GM15510 (cell line): ENCODE data around the gene DTX3L.

Source experiments
- POLR2A ChIP-seq: IDR thresholded peaks from 3 replicates; pipeline ENCODE4 v1.6.1; 2011; ENCODE audit warnings: borderline replicate concordance; ENCODE audit not compliant: insufficient read length; ENCODE audit errors: extremely low read depth

DTX3L gene

GRCh38 chr3:122548619-122549018 is 15.5 kb upstream of the DTX3L start:
- no peak for TF ChIP-seq POLR2A

GRCh38 chr3:122553171-122553570 is 11.0 kb upstream of the DTX3L start:
- TF ChIP-seq POLR2A = no peak

GRCh38 chr3:122555275-122556071 is 8.7 kb upstream of the DTX3L start:
- TF ChIP-seq POLR2A = no peak

GRCh38 chr3:122557356-122557755 is 6.8 kb upstream of the DTX3L start:
- TF ChIP-seq POLR2A = no peak

- TF ChIP-seq POLR2A = no peak
These were observed 5.5 kb upstream of the DTX3L start for GRCh38 chr3:122558605-122559004.

- no peak for TF ChIP-seq POLR2A
These were observed 4.2 kb upstream of the DTX3L start for GRCh38 chr3:122559906-122560305.

GRCh38 chr3:122560680-122561079 is 3.5 kb upstream of the DTX3L start:
- TF ChIP-seq POLR2A = no peak

- no peak for TF ChIP-seq POLR2A
These were observed 1.0 kb upstream of the DTX3L start for GRCh38 chr3:122562923-122563716.

- no peak for TF ChIP-seq POLR2A
These were observed 467 bp upstream of the DTX3L start for GRCh38 chr3:122563717-122564025.

- TF ChIP-seq POLR2A = no peak
These were observed 4.6 kb downstream of the DTX3L start for GRCh38 chr3:122568755-122569154.

- TF ChIP-seq POLR2A = no peak
These were observed 8.8 kb downstream of the DTX3L start for GRCh38 chr3:122572940-122573412.

GRCh38 chr3:122576174-122576940 is 12.2 kb downstream of the DTX3L start:
- peak; percentile 35 for TF ChIP-seq POLR2A

- peak; percentile 71 for TF ChIP-seq POLR2A
These were observed 13.4 kb downstream of the DTX3L start, which contains the start of gene PARP15 for GRCh38 chr3:122577409-122578031. Gene PARP15 (plus strand): TSS chr3:122577650. CDS start chr3:122577668, 18 bp downstream.

GRCh38 chr3:122578069-122578740 is 14.1 kb downstream of the DTX3L start:
- no peak for TF ChIP-seq POLR2A
